Stimulated activated CD4-positive, alpha-beta T cell treated with anti-CD3 and anti-CD28 coated beads, Interleukin-1b, Interleukin-23, amount 100 ng/mL, for 48 hours (primary cell): ENCODE data around the gene ALPP.
"Not testable (repeated sequence)": the region's sequence is repeated elsewhere in the genome, so short reads cannot be mapped to it uniquely, and the experiment has no call there.

Experiments used
- DNase-seq: peaks from one replicate; pipeline ENCODE4 v3.0.0-alpha.2; 2020

ALPP gene

GRCh38 chr2:232378735-232379151, at the start of gene ALPP:
Gene ALPP, plus strand, starts transcription at chr2:232378751. Its CDS starts 52 bp downstream, at chr2:232378803.
- not testable (repeated sequence) for DNase-seq

GRCh38 chr2:232329716-232330067, 48.9 kb upstream of the ALPP start:
- DNase-seq = no peak

GRCh38 chr2:232330068-232330999, 48.2 kb upstream of the ALPP start:
- no peak for DNase-seq

- DNase-seq = not testable (repeated sequence)
Measured at GRCh38 chr2:232331061-232331460, 47.5 kb upstream of the ALPP start.

- DNase-seq = not testable (repeated sequence)
Measured at GRCh38 chr2:232331641-232332040, 46.9 kb upstream of the ALPP start.

GRCh38 chr2:232332244-232332939, 46.2 kb upstream of the ALPP start:
- DNase-seq = not testable (repeated sequence)

GRCh38 chr2:232332940-232333259, 45.7 kb upstream of the ALPP start:
- no peak for DNase-seq

GRCh38 chr2:232333361-232334135, 45.0 kb upstream of the ALPP start:
- DNase-seq = no peak

- not testable (repeated sequence) for DNase-seq
Measured at GRCh38 chr2:232334136-232334884, 44.2 kb upstream of the ALPP start.

GRCh38 chr2:232334885-232335205, 43.7 kb upstream of the ALPP start:
- DNase-seq = not testable (repeated sequence)

GRCh38 chr2:232335206-232335858, 43.2 kb upstream of the ALPP start:
- DNase-seq = not testable (repeated sequence)

GRCh38 chr2:232335859-232336215, 42.7 kb upstream of the ALPP start:
- DNase-seq = no peak

GRCh38 chr2:232336241-232336736, 42.3 kb upstream of the ALPP start:
- no peak for DNase-seq

- DNase-seq = no peak
Measured at GRCh38 chr2:232336981-232337720, 41.4 kb upstream of the ALPP start.

GRCh38 chr2:232338094-232338758, 40.3 kb upstream of the ALPP start:
- not testable (repeated sequence) for DNase-seq

- DNase-seq = no peak
Measured at GRCh38 chr2:232338759-232339106, 39.8 kb upstream of the ALPP start.

- no peak for DNase-seq
Measured at GRCh38 chr2:232339121-232340081, 39.1 kb upstream of the ALPP start.

- no peak for DNase-seq
Measured at GRCh38 chr2:232340171-232340935, 38.2 kb upstream of the ALPP start.
